GM06990 (cell line): Measurements from ENCODE around the gene GPR17.

Experiments
- DNase-seq: peaks from one replicate; pipeline ENCODE4 v3.0.0-alpha.2; 2011; ENCODE audit not compliant: insufficient read length; ENCODE audit errors: extremely low read depth
- H3K27me3 ChIP-seq: replicated peaks from 2 replicates; pipeline ENCODE4 v1.6.0; 2011; ENCODE audit warnings: low read length; ENCODE audit not compliant: control insufficient read depth, insufficient read depth
- H3K36me3 ChIP-seq: 2 replicates; pipeline ENCODE4 v1.5.1; 2011; ENCODE audit warnings: low read length; ENCODE audit not compliant: control insufficient read depth, insufficient read depth
- H3K4me3 ChIP-seq: replicated peaks from 2 replicates; pipeline ENCODE4 v1.5.1; 2011; ENCODE audit warnings: low read depth, mild to moderate bottlenecking, control low read depth, low read length
- CTCF ChIP-seq: IDR thresholded peaks from 2 replicates; pipeline ENCODE4 v1.5.1; 2011; ENCODE audit warnings: low read length, control low read depth, mild to moderate bottlenecking, inconsistent platforms; ENCODE audit not compliant: insufficient read depth, poor library complexity, severe bottlenecking

GPR17 gene

GRCh38 chr2:127619203-127619590 lies 26.8 kb upstream of the GPR17 start:
- H3K4me3 ChIP-seq, result no peak overlapping the region
- no peak for TF ChIP-seq CTCF

GRCh38 chr2:127619877-127620705 lies 25.9 kb upstream of the GPR17 start:
- H3K27me3 ChIP-seq, result no peaks in the 10 kb centered on the region
- no peak overlapping the region for H3K4me3 ChIP-seq
- DNase-seq, result no peak
- no peak for TF ChIP-seq CTCF
- no peaks in the 10 kb centered on the region for H3K36me3 ChIP-seq

More at GRCh38 chr2:127619203-127619590, 26.8 kb upstream of the GPR17 start:
- Histone ChIP-seq H3K36me3 (no peaks in the 10 kb centered on the region), H3K27me3 (no peaks in the 10 kb centered on the region)
- no peak for DNase-seq

- Histone ChIP-seq H3K27me3 (no peaks in the 10 kb centered on the region), H3K36me3 (no peaks in the 10 kb centered on the region), H3K4me3 (no peak overlapping the region)
- TF ChIP-seq CTCF, result no peak
- DNase-seq, result no peak
Observed at GRCh38 chr2:127620866-127621265, 25.1 kb upstream of the GPR17 start.

GRCh38 chr2:127621981-127622431 lies 23.9 kb upstream of the GPR17 start:
- Histone ChIP-seq H3K27me3 (no peaks in the 10 kb centered on the region), H3K36me3 (no peaks in the 10 kb centered on the region)
- DNase-seq, result no peak

GRCh38 chr2:127622561-127623387 lies 23.2 kb upstream of the GPR17 start:
- Histone ChIP-seq H3K27me3 (no peaks in the 10 kb centered on the region), H3K4me3 (no peak overlapping the region), H3K36me3 (no peaks in the 10 kb centered on the region)
- no peak for TF ChIP-seq CTCF
- DNase-seq, result no peak

More at GRCh38 chr2:127621981-127622431, 23.9 kb upstream of the GPR17 start:
- no peak overlapping the region for H3K4me3 ChIP-seq
- no peak for TF ChIP-seq CTCF
